HCT116 (cell line): ENCODE results near the gene PHF20. TPM values are rescaled to one million over a fixed set of nuclear protein-coding genes. Genes with fewer than 3 reads are reported as not detected.
"Not testable (repeated sequence)": the region's sequence is repeated elsewhere in the genome, so short reads cannot be mapped to it uniquely, and the experiment has no call there.

Source experiments
- ATAC-seq: fragments of 200-7000 bp; cut with Tn5 transposase; 2 replicates; pipeline ENCODE4 v1.9.1; 2020; ENCODE audit warnings: mild to moderate bottlenecking, moderate library complexity
- BruUV-seq: library from RNA; stranded (reverse); fragments of 400-500 nt; replicated peaks from 2 replicates; lab custom pipeline; 2021; lab: Mats Ljungman, UMichigan
- CTCF ChIA-PET: fragments of 300-600 bp; sonication (Branson Sonifier 250); formaldehyde crosslinking; loops from one replicate; lab custom pipeline; 2021; ENCODE audit warnings: antibody characterized with exemption; lab: Charles Lee
- POLR2A ChIA-PET: fragments of 300-600, 350-600 bp; sonication (Branson Sonifier 250); formaldehyde crosslinking; loops from one replicate; lab custom pipeline; 2021; ENCODE audit warnings: antibody characterized with exemption; lab: Charles Lee
- RAD21 ChIA-PET, 2 experiments: fragments of 300-600 bp; sonication (Branson Sonifier 250); formaldehyde crosslinking; loops; one replicate each; lab custom pipeline; 2023; ENCODE audit warnings: low total read pairs in 2 of 2; ENCODE audit not compliant: uncharacterized antibody in 2 of 2, unreplicated experiment in 2 of 2, low non-redundant PET in 1 of 2; lab: Charles Lee
- DNase-seq: peaks from one replicate; pipeline ENCODE4 v3.0.0-alpha.2; 2010; ENCODE audit warnings: low read depth, low spot score
- H2AFZ ChIP-seq: fragments of 200-600 bp; shearing (Covaris generic), sonication (generic); 2 replicates; pipeline ENCODE4 v1.6.1; 2017; ENCODE audit warnings: low read depth, mixed run types, mixed read lengths, antibody characterized with exemption, low read length; ENCODE audit not compliant: poor library complexity, severe bottlenecking
- H3K27ac ChIP-seq: 2 replicates; pipeline ENCODE4 v1.5.1; 2012; ENCODE audit warnings: low read depth, low read length
- H3K27me3 ChIP-seq: fragments of 200-600 bp; sonication (generic); 2 replicates; pipeline ENCODE4 v1.6.1; 2016; ENCODE audit warnings: mixed run types, low read length, mixed read lengths; ENCODE audit not compliant: insufficient read depth
- H3K36me3 ChIP-seq, 2 experiments: fragments of 200-500 bp in 1 of 2; fragments of 200-600 bp in 1 of 2; sonication (Bioruptor generic) in 1 of 2; sonication (generic) in 1 of 2; 2 replicates each; pipeline versions ENCODE4 v1.5.1 to v1.6.1; 2014 to 2016; ENCODE audit warnings: low read length in 2 of 2, inconsistent platforms in 1 of 2, mixed read lengths in 1 of 2, mixed run types in 1 of 2; ENCODE audit not compliant: insufficient read depth in 2 of 2, control insufficient read depth in 1 of 2
- H3K4me1 ChIP-seq, 2 experiments: fragments of 200-600 bp in 1 of 2; sonication (generic) in 1 of 2; 2 replicates each; pipeline versions ENCODE4 v1.5.1 to v1.6.1; 2012 to 2017; ENCODE audit warnings: low read length in 2 of 2, inconsistent platforms in 1 of 2, mild to moderate bottlenecking in 1 of 2, mixed read lengths in 1 of 2, mixed run types in 1 of 2, moderate library complexity in 1 of 2; ENCODE audit not compliant: insufficient read depth in 2 of 2, control insufficient read depth in 1 of 2
- H3K4me2 ChIP-seq: fragments of 200-600 bp; sonication (generic); 2 replicates; pipeline ENCODE4 v1.6.1; 2017; ENCODE audit warnings: mixed run types, low read length, mixed read lengths
- H3K4me3 ChIP-seq, 2 experiments: fragments of 200-600 bp in 1 of 2; sonication (generic) in 1 of 2; replicated peaks in 1 of 2; 2 replicates each; pipeline ENCODE4 v1.5.1; 2011 to 2016; ENCODE audit warnings: low read length in 2 of 2, control low read depth in 1 of 2, low read depth in 1 of 2, mild to moderate bottlenecking in 1 of 2, mixed read lengths in 1 of 2, mixed run types in 1 of 2
- H3K79me2 ChIP-seq: fragments of 200-600 bp; sonication (generic); 2 replicates; pipeline ENCODE4 v1.6.1; 2017; ENCODE audit warnings: mild to moderate bottlenecking, mixed run types, low read length, moderate library complexity, mixed read lengths; ENCODE audit not compliant: insufficient read depth
- H3K9ac ChIP-seq: fragments of 200-600 bp; sonication (generic); 2 replicates; pipeline ENCODE4 v1.6.1; 2016; ENCODE audit warnings: low read length, mixed read lengths
- H3K9me2 ChIP-seq: fragments of 200-600 bp; sonication (generic), shearing (Covaris generic); 2 replicates; pipeline ENCODE4 v1.6.1; 2017; ENCODE audit warnings: mixed run types, mild to moderate bottlenecking, moderate library complexity; ENCODE audit not compliant: insufficient read depth
- H3K9me3 ChIP-seq, 2 experiments: fragments of 200-500 bp in 1 of 2; fragments of 200-600 bp in 1 of 2; sonication (Bioruptor generic) in 1 of 2; sonication (generic) in 1 of 2; 2 replicates each; pipeline ENCODE4 v1.6.1; 2014 to 2017; ENCODE audit warnings: low read length in 2 of 2, mixed read lengths in 2 of 2, inconsistent platforms in 1 of 2, low read depth in 1 of 2, mild to moderate bottlenecking in 1 of 2, mixed run types in 1 of 2, moderate library complexity in 1 of 2; ENCODE audit not compliant: control insufficient read depth in 1 of 2, insufficient read depth in 1 of 2
- H4K20me1 ChIP-seq: fragments of 200-600 bp; sonication (generic), shearing (Covaris generic); 2 replicates; pipeline ENCODE4 v1.6.1; 2017; ENCODE audit warnings: mixed run types, mild to moderate bottlenecking, moderate library complexity; ENCODE audit not compliant: insufficient read depth
- CTCF ChIP-seq, 3 experiments: fragments of 200-600 bp in 1 of 3; sonication (generic) in 1 of 3; IDR thresholded peaks in 2 of 3; conservative IDR thresholded peaks in 1 of 3; 2 replicates each; pipeline ENCODE4 v1.5.1; 2012 to 2017; ENCODE audit warnings: low read depth in 2 of 3, low read length in 2 of 3, antibody characterized with exemption in 1 of 3, borderline replicate concordance in 1 of 3, control low read depth in 1 of 3, mild to moderate bottlenecking in 1 of 3, mixed read lengths in 1 of 3, mixed run types in 1 of 3, moderate library complexity in 1 of 3; ENCODE audit not compliant: insufficient read depth in 1 of 3
- FOSL1 ChIP-seq: IDR thresholded peaks from 2 replicates; pipeline ENCODE4 v1.6.1; 2012; ENCODE audit warnings: low read depth
- POLR2AphosphoS5 ChIP-seq: IDR thresholded peaks from 2 replicates; pipeline ENCODE4 v1.6.1; 2011; ENCODE audit warnings: mild to moderate bottlenecking, low read depth, low read length, moderate library complexity
- SIN3A ChIP-seq: IDR thresholded peaks from 2 replicates; pipeline ENCODE4 v1.6.1; 2012; ENCODE audit warnings: low read depth
- intact Hi-C: fragments of 100-400 bp; cut with micrococcal nuclease; formaldehyde crosslinking; loops from 2 replicates; pipeline ENCODE4 v1.10.0; 2022
- total RNA-seq: library from RNA; stranded (reverse); gene quantifications from one replicate; pipeline ENCODE4 v1.2.1, GENCODE V29; 2021; ENCODE audit not compliant: unreplicated experiment

Gene PHF20
- total RNA-seq, 1 experiment from 2014 or later = 40.8 TPM

GRCh38 chr20:35757098-35757705 is 14.6 kb upstream of the PHF20 start:
- Histone ChIP-seq H3K27ac (no peak overlapping the region), H3K9me3 (no peaks in the 10 kb centered on the region), H3K9ac (no peak overlapping the region), H3K4me2 (peak overlapping the region; percentile 1; the same call in 1 of the 2 replicates), H3K4me3 (no peak overlapping the region), H3K36me3 (no peaks in the 10 kb centered on the region), H2AFZ (peak overlapping the region; percentile 41), H3K4me1 (peaks cover 2 to 19% of the 10 kb centered on the region in 2 experiments; a peak in 2 of 4 replicates), H3K9me2 (no peaks in the 10 kb centered on the region), H4K20me1 (no peaks in the 10 kb centered on the region), H3K27me3 (no peaks in the 10 kb centered on the region), H3K79me2 (no peaks in the 10 kb centered on the region)
- ATAC-seq (peak; percentile 82), DNase-seq (no peak)
- intact Hi-C loops = no loop called here
- ChIA-PET CTCF (no interaction called here), RAD21 (no interaction called here), POLR2A (interaction anchor here (1.5 kb wide), 1 partner anchor 15 kb away, joined by 5 read pairs; the partner anchor contains the start of gene RBM39)
- BruUV-seq = no TSS peak
- TF ChIP-seq POLR2AphosphoS5 = no peak
- no peak for TF ChIP-seq FOSL1
- TF ChIP-seq CTCF (IDR thresholded peaks at IDR 0.05 in 2 of 3, conservative IDR thresholded peaks at IDR 0.05 in 1 of 3; ENCODE audit: borderline replicate concordance in 1 of 3, insufficient read depth in 1 of 3, low read depth in 2 of 3, low read length in 2 of 3) = no peak
- no peak for TF ChIP-seq SIN3A

- CTCF ChIA-PET, RAD21 ChIA-PET: not testable (repeated sequence)
- POLR2A ChIA-PET = interaction anchor here (2.6 kb wide), 1 partner anchor 19 kb away, joined by 7 read pairs; the partner anchor contains the start of gene RBM39
These were observed 10.3 kb upstream of the PHF20 start for GRCh38 chr20:35761548-35761947.

More at GRCh38 chr20:35761548-35761947, 10.3 kb upstream of the PHF20 start:
- H3K4me3 ChIP-seq, H3K79me2 ChIP-seq, H3K9me3 ChIP-seq, H3K9ac ChIP-seq, H3K27me3 ChIP-seq, DNase-seq, BruUV-seq, H3K4me2 ChIP-seq, H3K27ac ChIP-seq, H2AFZ ChIP-seq, intact Hi-C loops, H4K20me1 ChIP-seq, H3K9me2 ChIP-seq, ATAC-seq, H3K36me3 ChIP-seq: not testable (repeated sequence)
- H3K4me1 ChIP-seq = peaks cover 2 to 13% of the 10 kb centered on the region in 2 experiments; a peak in 2 of 4 replicates
